ENCODE results near the gene TARS3. TPM values are rescaled to one million over a fixed set of nuclear protein-coding genes. Genes with fewer than 3 reads are reported as not detected.

TARS3 gene
- total and polyA plus RNA-seq, 2 donors (not counting 1 experiment from before 2014, with no cell fraction given), result 9.7 to 27.0 TPM

- Histone ChIP-seq H3K9ac (ENCODE audit: low read length) (peak within 1 kb of the TSS; percentile 93), H3K36me3 (replicated peaks in 1 of 2; ENCODE audit: control extremely low read depth in 1 of 2, control insufficient read depth in 1 of 2, extremely low read depth in 1 of 2, insufficient read depth in 2 of 2, low read length in 1 of 2) (peaks cover 0 to 28% of the 10 kb centered on the region in 2 experiments), H4K20me1 (ENCODE audit: control insufficient read depth, insufficient read depth, low read length, poor library complexity, severe bottlenecking) (peaks cover 13% of the 10 kb centered on the region), H3K4me2 (replicated peaks; ENCODE audit: low read depth, low read length, poor library complexity, severe bottlenecking) (peak within 1 kb of the TSS; percentile 93), H2AFZ (ENCODE audit: insufficient read depth, low read depth, low read length, poor library complexity, severe bottlenecking) (peak within 1 kb of the TSS; percentile 92), H3K4me1 (ENCODE audit: control insufficient read depth in 2 of 2, insufficient read depth in 2 of 2, low read length in 2 of 2) (peaks cover 21 to 23% of the 10 kb centered on the region in 2 donors), H3K9me3 (ENCODE audit: control extremely low read depth in 1 of 3, control insufficient read depth in 2 of 3, insufficient read depth in 1 of 3, low read length in 2 of 3) (no peaks in the 10 kb centered on the region), H3K79me2 (ENCODE audit: control insufficient read depth, insufficient read depth, low read length) (peaks cover 52% of the 10 kb centered on the region), H3K27ac (ENCODE audit: low read length in 2 of 2) (peak within 1 kb of the TSS; percentile 94 to 98), H3K27me3 (replicated peaks in 1 of 4; ENCODE audit: control extremely low read depth in 1 of 4, control insufficient read depth in 3 of 4, insufficient read depth in 4 of 4, low read length in 3 of 4) (no peaks in the 10 kb centered on the region), H3K4me3 (ENCODE audit: control extremely low read depth in 1 of 5, extremely low read depth in 1 of 5, insufficient read depth in 1 of 5, low read depth in 2 of 5, low read length in 4 of 5) (peak within 1 kb of the TSS; percentile 79 to 94 (median 89))
- H3K9me3 Mint-ChIP-seq (ENCODE audit: insufficient read depth), result no peaks in the 10 kb centered on the region
- ATAC-seq (ENCODE audit: low read depth) (peak; percentile 89), DNase-seq (peak; percentile 97)
- under 1% methylated on average over 75 of the region's 75 CpGs for WGBS (ENCODE audit: insufficient coverage)
- ChIA-PET POLR2A (interaction anchor here (1.0 to 2.3 kb wide), 4 partner anchors 72 to 400 kb away, joined by 3 to 14 read pairs (median 5); partner anchors contain the start of genes CHSY1, SNRPA1 and TARS3), CTCF (interaction anchor here (0.5 to 3.9 kb wide), 5 partner anchors 9 to 358 kb away, joined by 4 to 18 read pairs (median 4); partner anchors contain the start of gene SNRPA1)
- peaks cover 33% of the 10 kb centered on the region for H3K4me1 Mint-ChIP-seq
- peak; percentile 76 for TF ChIP-seq CTCF (IDR thresholded peaks at IDR 0.05)
- no peak for TF ChIP-seq EZH2 (IDR thresholded peaks at IDR 0.05; ENCODE audit: borderline replicate concordance, insufficient read depth, low read depth, low read length, poor library complexity, severe bottlenecking)
- H3K27ac Mint-ChIP-seq, result peak within 1 kb of the TSS; percentile 98
- intact Hi-C loops (cut with micrococcal nuclease), result loop anchor here (1.0 to 5.0 kb wide), 5 partner anchors 11 to 735 kb away; partner anchors contain the start of genes LRRK1, SNRPA1 and TARS3
- peak within 1 kb of the TSS; percentile 93 for H3K4me3 Mint-ChIP-seq
- H3K27me3 Mint-ChIP-seq, result no peaks in the 10 kb centered on the region
Observed at GRCh38 chr15:101652098-101652785, 72.0 kb downstream of the TARS3 start, which contains the start of gene TM2D3. TM2D3 (minus strand) TSS chr15:101652381; CDS start chr15:101652361, 20 bp downstream.
